Measurements from ENCODE around the gene C1QTNF3. TPM values are rescaled to one million over a fixed set of nuclear protein-coding genes. Genes with fewer than 3 reads are reported as not detected.

The C1QTNF3 gene
- total RNA-seq, 2 experiments from 2014 or later: 3.6 to 7.5 TPM

- POLR2A ChIA-PET: interaction anchor here (1.2 kb wide), 1 partner anchor 9 kb away, joined by 3 read pairs; the partner anchor contains the start of gene AMACR
- TF ChIP-seq EZH2phosphoT487 (IDR thresholded peaks at IDR 0.05; ENCODE audit: borderline replicate concordance, low read depth, low read length): no peak
- TF ChIP-seq, protein P1, sequence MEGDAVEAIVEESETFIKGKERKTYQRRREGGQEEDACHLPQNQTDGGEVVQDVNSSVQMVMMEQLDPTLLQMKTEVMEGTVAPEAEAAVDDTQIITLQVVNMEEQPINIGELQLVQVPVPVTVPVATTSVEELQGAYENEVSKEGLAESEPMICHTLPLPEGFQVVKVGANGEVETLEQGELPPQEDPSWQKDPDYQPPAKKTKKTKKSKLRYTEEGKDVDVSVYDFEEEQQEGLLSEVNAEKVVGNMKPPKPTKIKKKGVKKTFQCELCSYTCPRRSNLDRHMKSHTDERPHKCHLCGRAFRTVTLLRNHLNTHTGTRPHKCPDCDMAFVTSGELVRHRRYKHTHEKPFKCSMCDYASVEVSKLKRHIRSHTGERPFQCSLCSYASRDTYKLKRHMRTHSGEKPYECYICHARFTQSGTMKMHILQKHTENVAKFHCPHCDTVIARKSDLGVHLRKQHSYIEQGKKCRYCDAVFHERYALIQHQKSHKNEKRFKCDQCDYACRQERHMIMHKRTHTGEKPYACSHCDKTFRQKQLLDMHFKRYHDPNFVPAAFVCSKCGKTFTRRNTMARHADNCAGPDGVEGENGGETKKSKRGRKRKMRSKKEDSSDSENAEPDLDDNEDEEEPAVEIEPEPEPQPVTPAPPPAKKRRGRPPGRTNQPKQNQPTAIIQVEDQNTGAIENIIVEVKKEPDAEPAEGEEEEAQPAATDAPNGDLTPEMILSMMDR (conservative IDR thresholded peaks at IDR 0.05; ENCODE audit: low read length): no peak
- no peak overlapping the region for H3K27ac ChIP-seq (ENCODE audit: low read depth, low read length, poor library complexity, severe bottlenecking)
- no peaks in the 10 kb centered on the region for H3K9me2 ChIP-seq (ENCODE audit: insufficient read depth, low read length)
- no TSS peak for BruUV-seq (replicated peaks)
- DNase-seq (ENCODE audit: low spot score): no peak
- H3K4me1 ChIP-seq (ENCODE audit: insufficient read depth, low read length, poor library complexity, severe bottlenecking): no peaks in the 10 kb centered on the region
- no peaks in the 10 kb centered on the region for H4K20me1 ChIP-seq (ENCODE audit: insufficient read depth, low read length)
- no peak overlapping the region for H3K4me3 ChIP-seq (ENCODE audit: low read depth, low read length, poor library complexity, severe bottlenecking)
- intact Hi-C loops (cut with micrococcal nuclease; ENCODE audit: unreplicated experiment): no loop called here
- CTCF ChIA-PET (ENCODE audit: unreplicated experiment): no interaction called here
- H2AFZ ChIP-seq (ENCODE audit: low read length): no peak overlapping the region
- no peaks in the 10 kb centered on the region; the same call in 1 of the 2 replicates for H3K36me3 ChIP-seq (ENCODE audit: insufficient read depth, low read length)
- H3K9me3 ChIP-seq (ENCODE audit: low read length): no peaks in the 10 kb centered on the region
- no peak overlapping the region for H3K4me2 ChIP-seq (ENCODE audit: low read length)
- H3K79me2 ChIP-seq (ENCODE audit: insufficient read depth, low read depth, low read length): no peaks in the 10 kb centered on the region
These were observed 25.8 kb downstream of the C1QTNF3 start for GRCh38 chr5:34017254-34017653.

DNA sequence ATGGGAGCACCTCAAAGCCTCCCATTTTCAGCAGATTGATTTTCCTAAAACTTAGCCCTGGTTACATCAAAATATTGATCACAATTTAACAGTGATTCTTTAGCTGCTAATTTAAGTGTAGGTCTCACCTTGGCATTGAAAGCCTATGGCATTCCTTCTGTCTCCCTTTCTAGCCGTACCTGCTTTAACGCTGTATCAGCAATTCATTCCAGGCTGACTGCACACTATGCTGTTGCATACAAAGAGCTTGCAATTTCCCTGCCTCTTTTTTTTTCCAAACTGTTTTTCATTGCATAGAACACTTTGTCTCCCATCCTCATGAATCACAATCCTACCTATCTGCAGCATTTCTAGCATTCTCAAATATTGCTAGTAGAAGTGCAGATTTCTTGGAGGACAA lies 26.3 kb downstream of the C1QTNF3 start:
- Histone ChIP-seq H3K9me3 (ENCODE audit: low read length) (no peaks in the 10 kb centered on the region), H3K36me3 (ENCODE audit: insufficient read depth, low read length) (no peaks in the 10 kb centered on the region; the same call in 1 of the 2 replicates), H3K4me2 (ENCODE audit: low read length) (no peak overlapping the region), H3K9me2 (ENCODE audit: insufficient read depth, low read length) (no peaks in the 10 kb centered on the region), H3K79me2 (ENCODE audit: insufficient read depth, low read depth, low read length) (no peaks in the 10 kb centered on the region), H2AFZ (ENCODE audit: low read length) (no peak overlapping the region), H3K4me1 (ENCODE audit: insufficient read depth, low read length, poor library complexity, severe bottlenecking) (no peaks in the 10 kb centered on the region), H3K4me3 (ENCODE audit: low read depth, low read length, poor library complexity, severe bottlenecking) (no peak overlapping the region), H3K27ac (ENCODE audit: low read depth, low read length, poor library complexity, severe bottlenecking) (no peak overlapping the region), H4K20me1 (ENCODE audit: insufficient read depth, low read length) (no peaks in the 10 kb centered on the region)
- DNase-seq (ENCODE audit: low spot score): no peak
- CTCF ChIA-PET (ENCODE audit: unreplicated experiment): no interaction called here
- POLR2A ChIA-PET: interaction anchor here (1.2 kb wide), 1 partner anchor 8 kb away, joined by 3 read pairs; the partner anchor contains the start of gene AMACR
- no TSS peak for BruUV-seq (replicated peaks)
- intact Hi-C loops (cut with micrococcal nuclease; ENCODE audit: unreplicated experiment): no loop called here
- no peak for TF ChIP-seq EZH2phosphoT487 (IDR thresholded peaks at IDR 0.05; ENCODE audit: borderline replicate concordance, low read depth, low read length)
- TF ChIP-seq, protein P1 (conservative IDR thresholded peaks at IDR 0.05; ENCODE audit: low read length): no peak

DNA sequence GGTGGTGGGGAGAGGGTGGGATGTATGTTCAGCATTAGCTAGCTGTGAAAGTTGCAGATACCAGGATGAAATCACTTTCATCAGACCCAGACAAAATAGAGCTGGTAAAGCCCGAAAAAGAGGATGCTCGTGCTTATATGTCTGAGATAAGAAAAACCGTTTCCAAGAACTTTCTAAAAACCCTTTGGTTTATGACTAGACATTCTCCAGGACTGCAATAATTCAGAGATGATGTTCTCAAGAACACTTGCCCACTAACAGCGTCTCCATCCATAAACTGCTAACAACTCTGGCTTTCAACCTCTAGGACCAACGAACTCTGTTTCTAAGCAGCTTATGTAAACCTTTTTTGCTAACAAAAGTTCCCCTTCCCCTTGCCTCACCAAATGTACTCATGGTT lies 26.8 kb downstream of the C1QTNF3 start:
- intact Hi-C loops (cut with micrococcal nuclease; ENCODE audit: unreplicated experiment): no loop called here
- H3K79me2 ChIP-seq (ENCODE audit: insufficient read depth, low read depth, low read length): no peaks in the 10 kb centered on the region
- H3K4me3 ChIP-seq (ENCODE audit: low read depth, low read length, poor library complexity, severe bottlenecking): no peak overlapping the region
- H3K27ac ChIP-seq (ENCODE audit: low read depth, low read length, poor library complexity, severe bottlenecking): no peak overlapping the region
- ChIA-PET CTCF (ENCODE audit: unreplicated experiment) (no interaction called here), POLR2A (no interaction called here)
- H4K20me1 ChIP-seq (ENCODE audit: insufficient read depth, low read length): no peaks in the 10 kb centered on the region
- no peak for DNase-seq (ENCODE audit: low spot score)
- no peak overlapping the region for H3K4me2 ChIP-seq (ENCODE audit: low read length)
- no peaks in the 10 kb centered on the region for H3K9me3 ChIP-seq (ENCODE audit: low read length)
- no peaks in the 10 kb centered on the region; the same call in 1 of the 2 replicates for H3K36me3 ChIP-seq (ENCODE audit: insufficient read depth, low read length)
- no peak for TF ChIP-seq EZH2phosphoT487 (IDR thresholded peaks at IDR 0.05; ENCODE audit: borderline replicate concordance, low read depth, low read length)
- TF ChIP-seq, protein P1 (conservative IDR thresholded peaks at IDR 0.05; ENCODE audit: low read length): no peak
- H3K9me2 ChIP-seq (ENCODE audit: insufficient read depth, low read length): no peaks in the 10 kb centered on the region
- H3K4me1 ChIP-seq (ENCODE audit: insufficient read depth, low read length, poor library complexity, severe bottlenecking): no peaks in the 10 kb centered on the region
- BruUV-seq (replicated peaks): no TSS peak
- H2AFZ ChIP-seq (ENCODE audit: low read length): no peak overlapping the region

All from OCI-LY7 (cell line).